ENCODE data around the gene CUL7.

DNA sequence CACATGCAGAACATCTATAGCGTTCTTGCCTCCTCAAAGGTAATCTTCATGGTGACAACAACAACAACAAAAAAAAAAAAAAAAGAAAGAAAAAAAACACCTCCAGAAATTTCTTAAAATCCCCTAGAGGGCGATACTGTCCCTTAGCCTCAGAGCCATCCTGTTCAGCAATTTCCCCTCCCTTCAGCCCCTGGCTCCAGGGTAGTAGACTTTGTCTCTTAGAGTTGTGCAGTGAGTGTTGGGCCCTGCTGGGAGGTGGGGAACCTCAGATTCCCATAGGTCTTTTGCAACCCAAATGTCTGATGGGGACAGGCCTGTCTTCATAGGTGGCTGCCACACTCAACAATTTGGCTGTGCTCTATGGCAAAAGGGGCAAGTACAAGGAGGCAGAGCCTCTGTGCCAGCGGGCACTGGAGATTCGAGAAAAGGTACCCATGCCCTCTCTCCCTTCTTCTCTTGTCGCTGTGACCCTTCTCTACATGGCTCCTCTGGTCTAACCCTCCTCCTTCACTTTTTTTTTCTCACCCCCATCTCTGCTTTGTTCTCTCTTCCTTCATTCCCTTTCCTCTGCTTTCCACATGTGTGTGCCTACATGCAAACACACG, 16.5 kb upstream of the CUL7 start:
- TF ChIP-seq, protein P1, sequence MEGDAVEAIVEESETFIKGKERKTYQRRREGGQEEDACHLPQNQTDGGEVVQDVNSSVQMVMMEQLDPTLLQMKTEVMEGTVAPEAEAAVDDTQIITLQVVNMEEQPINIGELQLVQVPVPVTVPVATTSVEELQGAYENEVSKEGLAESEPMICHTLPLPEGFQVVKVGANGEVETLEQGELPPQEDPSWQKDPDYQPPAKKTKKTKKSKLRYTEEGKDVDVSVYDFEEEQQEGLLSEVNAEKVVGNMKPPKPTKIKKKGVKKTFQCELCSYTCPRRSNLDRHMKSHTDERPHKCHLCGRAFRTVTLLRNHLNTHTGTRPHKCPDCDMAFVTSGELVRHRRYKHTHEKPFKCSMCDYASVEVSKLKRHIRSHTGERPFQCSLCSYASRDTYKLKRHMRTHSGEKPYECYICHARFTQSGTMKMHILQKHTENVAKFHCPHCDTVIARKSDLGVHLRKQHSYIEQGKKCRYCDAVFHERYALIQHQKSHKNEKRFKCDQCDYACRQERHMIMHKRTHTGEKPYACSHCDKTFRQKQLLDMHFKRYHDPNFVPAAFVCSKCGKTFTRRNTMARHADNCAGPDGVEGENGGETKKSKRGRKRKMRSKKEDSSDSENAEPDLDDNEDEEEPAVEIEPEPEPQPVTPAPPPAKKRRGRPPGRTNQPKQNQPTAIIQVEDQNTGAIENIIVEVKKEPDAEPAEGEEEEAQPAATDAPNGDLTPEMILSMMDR (conservative IDR thresholded peaks at IDR 0.05; ENCODE audit: low read length) = peak; percentile 74
- no peak for TF ChIP-seq EZH2phosphoT487 (IDR thresholded peaks at IDR 0.05; ENCODE audit: borderline replicate concordance)
